CD4-positive, alpha-beta T cell treated with Interleukin-6 for 4 hours (primary cell): ENCODE results near the gene PROS1.

Source experiments
- DNase-seq: peaks from one replicate; pipeline ENCODE4 v3.0.0-alpha.2; 2020; ENCODE audit warnings: mixed read lengths

The PROS1 gene

GRCh38 chr3:93973131-93974126 lies at the start of gene PROS1:
Gene PROS1 (minus strand): TSS chr3:93973896. CDS start chr3:93973749, 147 bp downstream.
- DNase-seq, result peak; percentile 54

GRCh38 chr3:94020293-94020692 lies 46.6 kb upstream of the PROS1 start:
- DNase-seq, result no peak

GRCh38 chr3:94019659-94020058 lies 46.0 kb upstream of the PROS1 start:
- DNase-seq, result no peak

- no peak for DNase-seq
Measured at GRCh38 chr3:94015025-94015424, 41.3 kb upstream of the PROS1 start.

GRCh38 chr3:94012185-94012584 lies 38.5 kb upstream of the PROS1 start:
- no peak for DNase-seq

- DNase-seq, result no peak
Measured at GRCh38 chr3:94011233-94011711, 37.6 kb upstream of the PROS1 start.

- DNase-seq, result no peak
Measured at GRCh38 chr3:94009608-94010007, 35.9 kb upstream of the PROS1 start.

GRCh38 chr3:94008253-94008652 lies 34.6 kb upstream of the PROS1 start:
- no peak for DNase-seq

GRCh38 chr3:94004301-94004910 lies 30.7 kb upstream of the PROS1 start:
- DNase-seq, result peak; percentile 3

GRCh38 chr3:94001827-94002495 lies 28.3 kb upstream of the PROS1 start:
- DNase-seq, result no peak

GRCh38 chr3:94001191-94001590 lies 27.5 kb upstream of the PROS1 start:
- no peak for DNase-seq

GRCh38 chr3:93994056-93994455 lies 20.4 kb upstream of the PROS1 start:
- no peak for DNase-seq

- DNase-seq, result no peak
Measured at GRCh38 chr3:93992207-93992606, 18.5 kb upstream of the PROS1 start.

- no peak for DNase-seq
Measured at GRCh38 chr3:93991631-93992030, 17.9 kb upstream of the PROS1 start.

- no peak for DNase-seq
Measured at GRCh38 chr3:93989241-93989640, 15.5 kb upstream of the PROS1 start.

- DNase-seq, result no peak
Measured at GRCh38 chr3:93988764-93989163, 15.1 kb upstream of the PROS1 start.

GRCh38 chr3:93988283-93988682 lies 14.6 kb upstream of the PROS1 start:
- DNase-seq, result no peak

- no peak for DNase-seq
Measured at GRCh38 chr3:93984618-93985017, 10.9 kb upstream of the PROS1 start.

- DNase-seq, result no peak
Measured at GRCh38 chr3:93983408-93983807, 9.7 kb upstream of the PROS1 start.

- no peak for DNase-seq
Measured at GRCh38 chr3:93981649-93982048, 8.0 kb upstream of the PROS1 start.

GRCh38 chr3:93979850-93980676 lies 6.4 kb upstream of the PROS1 start, which contains the start of gene ARL13B:
Gene ARL13B (plus strand): TSS chr3:93980155. CDS start chr3:93980424, 269 bp downstream.
- DNase-seq, result peak; percentile 93

- no peak for DNase-seq
Measured at GRCh38 chr3:93969997-93970396, 3.7 kb downstream of the PROS1 start.
